HEK293 (cell line): Measurements from ENCODE around the gene LAMB1.

Experiments
- FEZF1 ChIP-seq: fragments of 450-650 bp; formaldehyde crosslinking; IDR thresholded peaks from 2 replicates; pipeline ENCODE4 v1.5.1; 2016; ENCODE audit warnings: missing biosample characterization, missing genetic modification characterization
- GLIS2 ChIP-seq: fragments of 450-650 bp; formaldehyde crosslinking; IDR thresholded peaks from 2 replicates; pipeline ENCODE4 v1.5.1; 2016; ENCODE audit warnings: missing biosample characterization, missing genetic modification characterization
- OSR2 ChIP-seq: fragments of 450-650 bp; formaldehyde crosslinking; IDR thresholded peaks from 2 replicates; pipeline ENCODE4 v1.5.1; 2016; ENCODE audit warnings: missing biosample characterization, missing genetic modification characterization
- OVOL3 ChIP-seq: fragments of 450-650 bp; formaldehyde crosslinking; IDR thresholded peaks from 2 replicates; pipeline ENCODE4 v1.5.1; 2016; ENCODE audit warnings: missing biosample characterization, missing genetic modification characterization
- SALL2 ChIP-seq: fragments of 450-650 bp; formaldehyde crosslinking; IDR thresholded peaks from 2 replicates; pipeline ENCODE4 v1.5.0; 2017; ENCODE audit warnings: missing biosample characterization, mild to moderate bottlenecking, missing genetic modification characterization, borderline replicate concordance
- SP2 ChIP-seq: fragments of 450-650 bp; formaldehyde crosslinking; IDR thresholded peaks from 2 replicates; pipeline ENCODE4 v1.5.1; 2016; ENCODE audit warnings: missing biosample characterization, missing genetic modification characterization
- ZBTB7A ChIP-seq: fragments of 450-650 bp; formaldehyde crosslinking; IDR thresholded peaks from 2 replicates; pipeline ENCODE4 v1.5.1; 2016; ENCODE audit warnings: low read depth, missing biosample characterization, missing genetic modification characterization
- ZEB2 ChIP-seq: fragments of 450-650 bp; formaldehyde crosslinking; IDR thresholded peaks from 2 replicates; pipeline ENCODE4 v1.5.1; 2016; ENCODE audit warnings: missing biosample characterization, missing genetic modification characterization
- ZFP37 ChIP-seq: fragments of 450-650 bp; formaldehyde crosslinking; IDR thresholded peaks from 2 replicates; pipeline ENCODE4 v1.5.1; 2016; ENCODE audit warnings: missing biosample characterization, missing genetic modification characterization
- ZNF112 ChIP-seq: fragments of 450-650 bp; formaldehyde crosslinking; IDR thresholded peaks from 2 replicates; pipeline ENCODE4 v1.5.0; 2017; ENCODE audit warnings: missing biosample characterization, missing genetic modification characterization
- ZNF138 ChIP-seq: fragments of 450-650 bp; formaldehyde crosslinking; IDR thresholded peaks from 2 replicates; pipeline ENCODE4 v1.5.1; 2016; ENCODE audit warnings: missing biosample characterization, missing genetic modification characterization, borderline replicate concordance
- ZNF146 ChIP-seq: fragments of 450-650 bp; formaldehyde crosslinking; IDR thresholded peaks from 2 replicates; pipeline ENCODE4 v1.5.1; 2016; ENCODE audit warnings: missing biosample characterization, missing genetic modification characterization
- ZNF184 ChIP-seq: fragments of 450-650 bp; IDR thresholded peaks from 2 replicates; pipeline ENCODE4 v1.5.1; 2018; ENCODE audit warnings: missing biosample characterization, mild to moderate bottlenecking, missing genetic modification characterization
- ZNF19 ChIP-seq: fragments of 450-650 bp; formaldehyde crosslinking; IDR thresholded peaks from 2 replicates; pipeline ENCODE4; 2016; ENCODE audit warnings: missing biosample characterization, missing genetic modification characterization, low read depth
- ZNF2 ChIP-seq: fragments of 450-650 bp; formaldehyde crosslinking; IDR thresholded peaks from 2 replicates; pipeline ENCODE4 v1.5.1; 2016; ENCODE audit warnings: missing biosample characterization, missing genetic modification characterization
- ZNF274 ChIP-seq, 2 experiments: fragments of 200-500 bp in 1 of 2; fragments of 450-650 bp in 1 of 2; sonication (Bioruptor generic) in 1 of 2; formaldehyde crosslinking in 1 of 2; IDR thresholded peaks; 2 replicates each; pipeline versions ENCODE4 v1.5.1 to v1.6.1; 2014 to 2016; ENCODE audit warnings: borderline replicate concordance in 1 of 2, inconsistent platforms in 1 of 2, low read length in 1 of 2, missing biosample characterization in 1 of 2, missing genetic modification characterization in 1 of 2
- ZNF302 ChIP-seq: fragments of 450-650 bp; formaldehyde crosslinking; IDR thresholded peaks from 2 replicates; pipeline ENCODE4 v1.5.1; 2016; ENCODE audit warnings: missing biosample characterization, missing genetic modification characterization, low read depth
- ZNF354C ChIP-seq: fragments of 450-650 bp; formaldehyde crosslinking; IDR thresholded peaks from 2 replicates; pipeline ENCODE4 v1.5.1; 2016; ENCODE audit warnings: missing biosample characterization, missing genetic modification characterization, low read depth, borderline replicate concordance
- ZNF473 ChIP-seq: fragments of 450-650 bp; formaldehyde crosslinking; IDR thresholded peaks from 2 replicates; pipeline ENCODE4 v1.5.1; 2017; ENCODE audit warnings: missing biosample characterization, missing genetic modification characterization
- ZNF48 ChIP-seq: fragments of 450-650 bp; formaldehyde crosslinking; IDR thresholded peaks from 2 replicates; pipeline ENCODE4 v1.5.1; 2016; ENCODE audit warnings: missing biosample characterization, missing genetic modification characterization
- ZNF501 ChIP-seq: fragments of 450-650 bp; formaldehyde crosslinking; IDR thresholded peaks from 2 replicates; pipeline ENCODE4 v1.5.1; 2016; ENCODE audit warnings: missing biosample characterization, missing genetic modification characterization
- ZNF544 ChIP-seq: fragments of 450-650 bp; formaldehyde crosslinking; IDR thresholded peaks from 2 replicates; pipeline ENCODE4 v1.5.0; 2017; ENCODE audit warnings: missing biosample characterization, missing genetic modification characterization
- ZNF561 ChIP-seq: fragments of 450-650 bp; IDR thresholded peaks from 2 replicates; pipeline ENCODE4 v1.5.1; 2018; ENCODE audit warnings: missing biosample characterization, missing genetic modification characterization, borderline replicate concordance
- ZNF600 ChIP-seq: fragments of 450-650 bp; formaldehyde crosslinking; IDR thresholded peaks from 2 replicates; pipeline ENCODE4 v1.5.1; 2016; ENCODE audit warnings: missing biosample characterization, missing genetic modification characterization
- ZNF610 ChIP-seq: fragments of 450-650 bp; formaldehyde crosslinking; IDR thresholded peaks from 2 replicates; pipeline ENCODE4 v1.5.1; 2016; ENCODE audit warnings: missing biosample characterization, missing genetic modification characterization, borderline replicate concordance
- ZNF626 ChIP-seq: fragments of 450-650 bp; sonication (Bioruptor Pico); formaldehyde crosslinking; IDR thresholded peaks from 2 replicates; pipeline ENCODE4 v1.5.1; 2018; ENCODE audit warnings: missing biosample characterization, missing genetic modification characterization, inconsistent platforms
- ZNF654 ChIP-seq: fragments of 450-650 bp; formaldehyde crosslinking; IDR thresholded peaks from 2 replicates; pipeline ENCODE4 v1.5.1; 2016; ENCODE audit warnings: low read depth, missing biosample characterization, missing genetic modification characterization
- ZNF777 ChIP-seq: fragments of 450-650 bp; formaldehyde crosslinking; IDR thresholded peaks from 2 replicates; pipeline ENCODE4 v1.5.1; 2017; ENCODE audit warnings: missing biosample characterization, missing genetic modification characterization, borderline replicate concordance
- ZNF837 ChIP-seq: fragments of 450-650 bp; formaldehyde crosslinking; IDR thresholded peaks from 2 replicates; pipeline ENCODE4 v1.5.1; 2016; ENCODE audit warnings: missing biosample characterization, missing genetic modification characterization
- TF ChIP-seq, protein P1 (sequence below): fragments of 450-650 bp; formaldehyde crosslinking; IDR thresholded peaks from 2 replicates; pipeline ENCODE4 v1.5.1; 2016; ENCODE audit warnings: missing biosample characterization, missing genetic modification characterization
- TF ChIP-seq, protein P2 (sequence below): fragments of 450-650 bp; formaldehyde crosslinking; optimal IDR thresholded peaks from 2 replicates; pipeline ENCODE3; 2016; ENCODE audit warnings: missing biosample characterization, mild to moderate bottlenecking, missing genetic modification characterization
- TF ChIP-seq, protein P3 (sequence below): fragments of 450-650 bp; formaldehyde crosslinking; IDR thresholded peaks from 2 replicates; pipeline ENCODE4 v1.5.1; 2016; ENCODE audit warnings: missing biosample characterization, missing genetic modification characterization, low read depth
- TF ChIP-seq, protein P4 (sequence below): fragments of 450-650 bp; formaldehyde crosslinking; IDR thresholded peaks from 2 replicates; pipeline ENCODE4 v1.5.1; 2016; ENCODE audit warnings: missing biosample characterization, missing genetic modification characterization
- TF ChIP-seq, protein P5 (sequence below): IDR thresholded peaks from 2 replicates; pipeline ENCODE4 v1.6.1; 2011; ENCODE audit warnings: mild to moderate bottlenecking, low read depth, low read length, borderline replicate concordance

The LAMB1 gene

DNA sequence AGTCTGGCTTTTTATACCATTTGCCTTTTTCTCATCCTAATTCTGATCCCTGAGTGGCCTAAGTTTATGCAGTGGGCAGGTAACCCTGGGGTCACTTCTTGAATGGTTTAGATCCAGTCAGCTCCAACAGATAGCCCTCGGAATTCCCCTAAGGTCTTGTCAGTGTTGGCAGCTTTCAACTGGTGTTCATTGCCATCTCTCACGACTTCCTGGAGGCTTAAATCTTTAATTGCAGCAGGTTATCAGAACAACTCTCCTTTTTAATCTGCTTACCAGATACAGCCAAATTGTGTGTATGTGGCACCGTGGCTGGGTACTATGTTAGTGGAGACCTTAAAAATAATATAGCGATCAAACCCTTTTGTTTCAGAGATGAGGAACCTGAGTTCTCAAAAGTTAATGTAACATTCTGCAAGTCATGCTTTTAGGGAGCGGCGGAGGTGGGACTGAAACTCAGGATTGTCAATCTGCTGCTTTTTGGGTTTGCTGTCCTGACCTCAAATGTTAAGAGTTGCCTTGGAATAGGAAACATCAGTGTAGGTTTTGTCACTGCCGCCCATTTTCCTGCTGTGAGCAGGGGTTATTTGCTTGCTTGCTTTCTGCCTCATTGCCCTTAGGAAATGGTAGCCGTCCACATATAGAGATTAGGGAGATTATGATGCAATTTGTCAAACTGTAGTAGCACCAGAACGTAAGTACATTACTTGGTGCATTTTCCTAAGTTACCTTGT is 111.2 kb downstream of the LAMB1 start (continued):
- TF ChIP-seq ZNF2, result no peak
- no peak for TF ChIP-seq ZNF610 (tag by site-specific recombination)
- no peak for TF ChIP-seq ZNF354C (tag by site-specific recombination)
- no peak for TF ChIP-seq GLIS2 (tag by site-specific recombination)
- TF ChIP-seq ZNF146 (tag by site-specific recombination), result no peak
- no peak for TF ChIP-seq ZNF626 (tag by site-specific recombination)
- no peak for TF ChIP-seq OVOL3 (tag by site-specific recombination)
- 0 out of 2 replicates have a peak, but pooled peaks have one; percentile 19 for TF ChIP-seq FEZF1 (tag by site-specific recombination)
- no peak for TF ChIP-seq ZNF544 (tag by site-specific recombination)
- TF ChIP-seq ZNF837, result no peak
- TF ChIP-seq ZNF138 (tag by site-specific recombination), result no peak
- no peak for TF ChIP-seq ZNF19 (tag by site-specific recombination)
- no peak for TF ChIP-seq ZNF501 (tag by site-specific recombination)
- TF ChIP-seq ZNF600 (tag by site-specific recombination), result peak; percentile 41; the same call in 1 of the 2 replicates
- TF ChIP-seq, protein P1, sequence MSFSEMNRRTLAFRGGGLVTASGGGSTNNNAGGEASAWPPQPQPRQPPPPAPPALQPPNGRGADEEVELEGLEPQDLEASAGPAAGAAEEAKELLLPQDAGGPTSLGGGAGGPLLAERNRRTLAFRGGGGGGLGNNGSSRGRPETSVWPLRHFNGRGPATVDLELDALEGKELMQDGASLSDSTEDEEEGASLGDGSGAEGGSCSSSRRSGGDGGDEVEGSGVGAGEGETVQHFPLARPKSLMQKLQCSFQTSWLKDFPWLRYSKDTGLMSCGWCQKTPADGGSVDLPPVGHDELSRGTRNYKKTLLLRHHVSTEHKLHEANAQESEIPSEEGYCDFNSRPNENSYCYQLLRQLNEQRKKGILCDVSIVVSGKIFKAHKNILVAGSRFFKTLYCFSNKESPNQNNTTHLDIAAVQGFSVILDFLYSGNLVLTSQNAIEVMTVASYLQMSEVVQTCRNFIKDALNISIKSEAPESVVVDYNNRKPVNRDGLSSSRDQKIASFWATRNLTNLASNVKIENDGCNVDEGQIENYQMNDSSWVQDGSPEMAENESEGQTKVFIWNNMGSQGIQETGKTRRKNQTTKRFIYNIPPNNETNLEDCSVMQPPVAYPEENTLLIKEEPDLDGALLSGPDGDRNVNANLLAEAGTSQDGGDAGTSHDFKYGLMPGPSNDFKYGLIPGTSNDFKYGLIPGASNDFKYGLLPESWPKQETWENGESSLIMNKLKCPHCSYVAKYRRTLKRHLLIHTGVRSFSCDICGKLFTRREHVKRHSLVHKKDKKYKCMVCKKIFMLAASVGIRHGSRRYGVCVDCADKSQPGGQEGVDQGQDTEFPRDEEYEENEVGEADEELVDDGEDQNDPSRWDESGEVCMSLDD (tag by site-specific recombination), result no peak
- TF ChIP-seq ZNF274 (IDR thresholded peaks at IDR 0.05; ENCODE audit: low read length), result no peak
- no peak for TF ChIP-seq ZNF274 (tag by site-specific recombination; IDR thresholded peaks at IDR 0.05; ENCODE audit: borderline replicate concordance)
- TF ChIP-seq ZEB2 (tag by site-specific recombination), result no peak
- TF ChIP-seq ZFP37, result no peak
- TF ChIP-seq ZNF302 (tag by site-specific recombination), result no peak
- TF ChIP-seq ZNF112 (tag by site-specific recombination), result no peak
- TF ChIP-seq, protein P2, sequence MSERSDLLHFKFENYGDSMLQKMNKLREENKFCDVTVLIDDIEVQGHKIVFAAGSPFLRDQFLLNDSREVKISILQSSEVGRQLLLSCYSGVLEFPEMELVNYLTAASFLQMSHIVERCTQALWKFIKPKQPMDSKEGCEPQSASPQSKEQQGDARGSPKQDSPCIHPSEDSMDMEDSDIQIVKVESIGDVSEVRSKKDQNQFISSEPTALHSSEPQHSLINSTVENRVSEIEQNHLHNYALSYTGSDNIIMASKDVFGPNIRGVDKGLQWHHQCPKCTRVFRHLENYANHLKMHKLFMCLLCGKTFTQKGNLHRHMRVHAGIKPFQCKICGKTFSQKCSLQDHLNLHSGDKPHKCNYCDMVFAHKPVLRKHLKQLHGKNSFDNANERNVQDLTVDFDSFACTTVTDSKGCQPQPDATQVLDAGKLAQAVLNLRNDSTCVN, result no peak
- TF ChIP-seq, protein P3, sequence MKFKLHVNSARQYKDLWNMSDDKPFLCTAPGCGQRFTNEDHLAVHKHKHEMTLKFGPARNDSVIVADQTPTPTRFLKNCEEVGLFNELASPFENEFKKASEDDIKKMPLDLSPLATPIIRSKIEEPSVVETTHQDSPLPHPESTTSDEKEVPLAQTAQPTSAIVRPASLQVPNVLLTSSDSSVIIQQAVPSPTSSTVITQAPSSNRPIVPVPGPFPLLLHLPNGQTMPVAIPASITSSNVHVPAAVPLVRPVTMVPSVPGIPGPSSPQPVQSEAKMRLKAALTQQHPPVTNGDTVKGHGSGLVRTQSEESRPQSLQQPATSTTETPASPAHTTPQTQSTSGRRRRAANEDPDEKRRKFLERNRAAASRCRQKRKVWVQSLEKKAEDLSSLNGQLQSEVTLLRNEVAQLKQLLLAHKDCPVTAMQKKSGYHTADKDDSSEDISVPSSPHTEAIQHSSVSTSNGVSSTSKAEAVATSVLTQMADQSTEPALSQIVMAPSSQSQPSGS (tag by site-specific recombination), result no peak
- TF ChIP-seq ZNF473 (tag by site-specific recombination), result no peak
- TF ChIP-seq SALL2 (tag by site-specific recombination), result no peak
- peak; percentile 93 for TF ChIP-seq OSR2 (tag by site-specific recombination)
- no peak for TF ChIP-seq ZNF48 (tag by site-specific recombination)
- TF ChIP-seq ZNF184 (tag by site-specific recombination), result no peak
- TF ChIP-seq ZNF561 (tag by site-specific recombination), result no peak
- no peak for TF ChIP-seq ZNF654
- no peak for TF ChIP-seq ZBTB7A (tag by site-specific recombination)
- TF ChIP-seq, protein P4, sequence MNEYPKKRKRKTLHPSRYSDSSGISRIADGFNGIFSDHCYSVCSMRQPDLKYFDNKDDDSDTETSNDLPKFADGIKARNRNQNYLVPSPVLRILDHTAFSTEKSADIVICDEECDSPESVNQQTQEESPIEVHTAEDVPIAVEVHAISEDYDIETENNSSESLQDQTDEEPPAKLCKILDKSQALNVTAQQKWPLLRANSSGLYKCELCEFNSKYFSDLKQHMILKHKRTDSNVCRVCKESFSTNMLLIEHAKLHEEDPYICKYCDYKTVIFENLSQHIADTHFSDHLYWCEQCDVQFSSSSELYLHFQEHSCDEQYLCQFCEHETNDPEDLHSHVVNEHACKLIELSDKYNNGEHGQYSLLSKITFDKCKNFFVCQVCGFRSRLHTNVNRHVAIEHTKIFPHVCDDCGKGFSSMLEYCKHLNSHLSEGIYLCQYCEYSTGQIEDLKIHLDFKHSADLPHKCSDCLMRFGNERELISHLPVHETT, result no peak
- no peak for TF ChIP-seq SP2 (tag by site-specific recombination)
- no peak for TF ChIP-seq ZNF777 (tag by site-specific recombination)
- TF ChIP-seq, protein P5, sequence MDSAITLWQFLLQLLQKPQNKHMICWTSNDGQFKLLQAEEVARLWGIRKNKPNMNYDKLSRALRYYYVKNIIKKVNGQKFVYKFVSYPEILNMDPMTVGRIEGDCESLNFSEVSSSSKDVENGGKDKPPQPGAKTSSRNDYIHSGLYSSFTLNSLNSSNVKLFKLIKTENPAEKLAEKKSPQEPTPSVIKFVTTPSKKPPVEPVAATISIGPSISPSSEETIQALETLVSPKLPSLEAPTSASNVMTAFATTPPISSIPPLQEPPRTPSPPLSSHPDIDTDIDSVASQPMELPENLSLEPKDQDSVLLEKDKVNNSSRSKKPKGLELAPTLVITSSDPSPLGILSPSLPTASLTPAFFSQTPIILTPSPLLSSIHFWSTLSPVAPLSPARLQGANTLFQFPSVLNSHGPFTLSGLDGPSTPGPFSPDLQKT, result no peak
